ENCODE results near the gene PTTG2.
A peak's percentile ranks its signal among the peaks of the same experiment; 100 is the strongest.
"Not testable (repeated sequence)": the region's sequence is repeated elsewhere in the genome, so short reads cannot be mapped to it uniquely, and the experiment has no call there.

Gene PTTG2

GRCh38 chr4:37958932-37959331 lies 1.3 kb upstream of the PTTG2 start:
- no peak for DNase-seq

GRCh38 chr4:37960679-37961450 lies 667 bp downstream of the PTTG2 start:
- no peak for DNase-seq

- no peak for DNase-seq
These were observed 4.7 kb downstream of the PTTG2 start for GRCh38 chr4:37964734-37965457.

GRCh38 chr4:37966044-37966443 lies 5.8 kb downstream of the PTTG2 start:
- no peak for DNase-seq

- no peak for DNase-seq
These were observed 7.5 kb downstream of the PTTG2 start for GRCh38 chr4:37967736-37968135.

GRCh38 chr4:37968747-37969146 lies 8.5 kb downstream of the PTTG2 start:
- DNase-seq: no peak

- peak; percentile 66 for DNase-seq
These were observed 10.5 kb downstream of the PTTG2 start for GRCh38 chr4:37970702-37971101.

- DNase-seq: no peak
These were observed 11.0 kb downstream of the PTTG2 start for GRCh38 chr4:37971202-37971601.

GRCh38 chr4:37973441-37973840 lies 13.2 kb downstream of the PTTG2 start:
- no peak for DNase-seq

- not testable (repeated sequence) for DNase-seq
These were observed 15.2 kb downstream of the PTTG2 start for GRCh38 chr4:37975321-37975822.

- DNase-seq: no peak
These were observed 16.3 kb downstream of the PTTG2 start for GRCh38 chr4:37976507-37976906.

- peak; percentile 84 for DNase-seq
These were observed 16.8 kb downstream of the PTTG2 start for GRCh38 chr4:37976991-37977470.

- peak; percentile 75 for DNase-seq
These were observed 17.5 kb downstream of the PTTG2 start for GRCh38 chr4:37977471-37978247.

- peak; percentile 36 for DNase-seq
These were observed 18.2 kb downstream of the PTTG2 start for GRCh38 chr4:37978248-37978924.

- DNase-seq: no peak
These were observed 20.0 kb downstream of the PTTG2 start for GRCh38 chr4:37980246-37980645.

- no peak for DNase-seq
These were observed 21.2 kb downstream of the PTTG2 start for GRCh38 chr4:37981425-37981824.

GRCh38 chr4:37981844-37982720 lies 21.9 kb downstream of the PTTG2 start:
- no peak for DNase-seq

- DNase-seq: no peak
These were observed 22.5 kb downstream of the PTTG2 start for GRCh38 chr4:37982736-37983135.

GRCh38 chr4:37983951-37984350 lies 23.8 kb downstream of the PTTG2 start:
- DNase-seq: no peak

GRCh38 chr4:37985730-37986275 lies 25.6 kb downstream of the PTTG2 start:
- DNase-seq: no peak

GRCh38 chr4:37988670-37989069 lies 28.5 kb downstream of the PTTG2 start:
- no peak for DNase-seq

Measured in activated CD4-positive, alpha-beta T cell treated with anti-CD3 and anti-CD28 coated beads, Interleukin-2, Interleukin-6, amounts not matched to agents 100 ng/mL and 50 ng/mL, durations not matched to agents 16 hours and 8 hours (primary cell).